ENCODE measurements around the gene GRID1.

Gene GRID1

DNA sequence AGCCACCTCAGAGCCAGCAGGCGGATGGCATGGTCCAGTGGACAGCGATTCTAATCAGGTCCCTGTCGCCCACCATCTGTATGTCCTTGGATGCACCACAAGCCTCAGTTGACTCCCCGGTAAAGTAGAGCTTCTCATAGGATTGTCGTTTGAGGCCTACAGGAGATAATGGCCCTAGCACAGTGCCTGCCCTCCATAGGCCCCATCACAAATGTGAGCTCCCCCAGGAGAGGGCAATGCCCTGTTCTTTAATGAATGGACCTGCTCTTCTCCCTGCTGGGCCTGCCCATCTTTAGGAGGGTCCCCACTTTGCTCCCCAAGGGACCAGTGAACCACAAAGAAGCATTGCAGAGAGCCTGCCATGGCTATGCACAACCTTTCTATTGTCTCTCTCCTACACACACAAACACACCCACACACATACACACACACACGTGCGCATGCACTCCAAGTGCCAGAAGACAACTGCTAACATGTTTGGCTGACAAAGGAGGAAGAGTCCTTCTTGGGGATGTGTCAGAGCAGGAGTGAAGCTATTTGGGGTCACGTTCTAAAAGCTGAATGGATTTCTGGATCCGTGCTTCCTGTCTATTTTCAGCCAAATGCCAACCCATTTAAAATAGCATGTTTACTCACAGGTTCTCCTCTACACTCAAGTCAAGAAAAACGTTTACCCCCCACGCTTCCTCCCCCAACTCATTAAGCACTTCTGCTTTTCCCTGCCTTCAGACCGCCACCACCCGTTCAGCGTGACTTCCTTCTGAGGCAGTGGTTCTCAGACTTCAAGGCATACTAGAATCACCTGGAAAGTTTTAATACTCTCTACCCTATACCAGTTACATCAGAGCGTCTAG lies 196.1 kb downstream of the GRID1 start:
- H2AFZ ChIP-seq (ENCODE audit: low read length) = no peak overlapping the region
- DNase-seq = no peak
- H3K9me2 ChIP-seq (replicated peaks; ENCODE audit: insufficient read depth, low read length) = no peaks in the 10 kb centered on the region
- no peaks in the 10 kb centered on the region for H3F3A ChIP-seq (ENCODE audit: insufficient read depth, low read length)
- H3K36me3 ChIP-seq (replicated peaks; ENCODE audit: insufficient read depth, low read length) = no peaks in the 10 kb centered on the region
- H3K4me1 ChIP-seq (ENCODE audit: low read length) = no peaks in the 10 kb centered on the region
- TF ChIP-seq EZH2 (optimal IDR thresholded peaks at IDR 0.05; ENCODE audit: low read depth, low read length) = no peak
- no peak for TF ChIP-seq EZH2phosphoT487 (IDR thresholded peaks at IDR 0.05; ENCODE audit: low read length)
- TF ChIP-seq, protein P1, sequence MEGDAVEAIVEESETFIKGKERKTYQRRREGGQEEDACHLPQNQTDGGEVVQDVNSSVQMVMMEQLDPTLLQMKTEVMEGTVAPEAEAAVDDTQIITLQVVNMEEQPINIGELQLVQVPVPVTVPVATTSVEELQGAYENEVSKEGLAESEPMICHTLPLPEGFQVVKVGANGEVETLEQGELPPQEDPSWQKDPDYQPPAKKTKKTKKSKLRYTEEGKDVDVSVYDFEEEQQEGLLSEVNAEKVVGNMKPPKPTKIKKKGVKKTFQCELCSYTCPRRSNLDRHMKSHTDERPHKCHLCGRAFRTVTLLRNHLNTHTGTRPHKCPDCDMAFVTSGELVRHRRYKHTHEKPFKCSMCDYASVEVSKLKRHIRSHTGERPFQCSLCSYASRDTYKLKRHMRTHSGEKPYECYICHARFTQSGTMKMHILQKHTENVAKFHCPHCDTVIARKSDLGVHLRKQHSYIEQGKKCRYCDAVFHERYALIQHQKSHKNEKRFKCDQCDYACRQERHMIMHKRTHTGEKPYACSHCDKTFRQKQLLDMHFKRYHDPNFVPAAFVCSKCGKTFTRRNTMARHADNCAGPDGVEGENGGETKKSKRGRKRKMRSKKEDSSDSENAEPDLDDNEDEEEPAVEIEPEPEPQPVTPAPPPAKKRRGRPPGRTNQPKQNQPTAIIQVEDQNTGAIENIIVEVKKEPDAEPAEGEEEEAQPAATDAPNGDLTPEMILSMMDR (IDR thresholded peaks at IDR 0.05; ENCODE audit: low read length) = no peak
- H4K20me1 ChIP-seq (ENCODE audit: insufficient read depth, low read length) = no peaks in the 10 kb centered on the region
- H3K4me2 ChIP-seq (ENCODE audit: low read depth, low read length) = no peak overlapping the region
- H3K9ac ChIP-seq (ENCODE audit: low read length) = no peak overlapping the region
- H3K27me3 ChIP-seq (replicated peaks; ENCODE audit: insufficient read depth, low read length) = no peaks in the 10 kb centered on the region
- no peaks in the 10 kb centered on the region for H3K79me2 ChIP-seq (ENCODE audit: low read length)
- no peak overlapping the region for H3K4me3 ChIP-seq (ENCODE audit: low read length)
- no peak overlapping the region for H3K27ac ChIP-seq (ENCODE audit: low read length)
- H3K9me3 ChIP-seq (replicated peaks; ENCODE audit: insufficient read depth, low read length) = no peaks in the 10 kb centered on the region

DNA sequence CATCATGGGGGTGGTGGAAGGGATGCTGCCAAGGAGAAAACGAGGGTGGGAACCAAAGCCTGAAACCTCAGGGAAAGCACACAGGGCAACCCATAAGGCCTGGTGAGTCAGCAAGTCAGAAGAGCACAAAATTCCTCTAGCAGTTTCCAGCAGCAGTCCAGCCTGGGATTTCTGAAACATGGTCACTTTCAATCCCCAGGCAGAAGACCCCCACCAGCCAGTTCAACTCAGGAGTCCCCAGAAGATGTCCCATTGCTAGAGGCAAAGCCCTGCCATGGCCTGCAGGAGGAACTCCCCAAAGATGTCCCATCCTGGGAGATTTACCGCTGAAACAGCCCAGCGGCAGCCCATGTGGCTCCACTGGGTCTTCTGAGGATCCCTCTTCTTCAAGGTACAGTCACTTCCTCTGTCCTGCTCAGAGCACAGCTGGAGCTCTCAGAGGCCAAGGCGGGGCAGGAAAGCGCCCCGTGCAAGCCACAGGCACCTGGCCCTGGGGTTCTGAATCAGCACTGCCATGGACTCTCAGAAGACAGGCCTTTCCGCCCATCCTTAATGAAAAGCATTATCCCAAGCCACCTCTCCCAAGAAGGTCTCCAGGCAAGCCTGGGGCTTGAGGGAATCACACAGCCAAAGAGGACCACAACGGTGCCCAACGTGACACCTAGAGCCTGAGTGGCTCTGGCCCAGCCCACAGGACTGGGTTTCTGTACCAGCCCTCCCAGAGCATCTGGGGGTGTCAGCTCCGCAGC lies 196.9 kb downstream of the GRID1 start:
- Histone ChIP-seq H4K20me1 (ENCODE audit: insufficient read depth, low read length) (no peaks in the 10 kb centered on the region), H3K4me1 (ENCODE audit: low read length) (no peaks in the 10 kb centered on the region), H3K27me3 (replicated peaks; ENCODE audit: insufficient read depth, low read length) (no peaks in the 10 kb centered on the region), H3K9me2 (replicated peaks; ENCODE audit: insufficient read depth, low read length) (no peaks in the 10 kb centered on the region), H3K36me3 (replicated peaks; ENCODE audit: insufficient read depth, low read length) (no peaks in the 10 kb centered on the region), H3K9me3 (replicated peaks; ENCODE audit: insufficient read depth, low read length) (no peaks in the 10 kb centered on the region), H3K9ac (ENCODE audit: low read length) (no peak overlapping the region), H3K4me2 (ENCODE audit: low read depth, low read length) (no peak overlapping the region), H3K4me3 (ENCODE audit: low read length) (no peak overlapping the region), H2AFZ (ENCODE audit: low read length) (no peak overlapping the region), H3K27ac (ENCODE audit: low read length) (no peak overlapping the region), H3F3A (ENCODE audit: insufficient read depth, low read length) (no peaks in the 10 kb centered on the region), H3K79me2 (ENCODE audit: low read length) (no peaks in the 10 kb centered on the region)
- TF ChIP-seq EZH2 (optimal IDR thresholded peaks at IDR 0.05; ENCODE audit: low read depth, low read length) (no peak), EZH2phosphoT487 (IDR thresholded peaks at IDR 0.05; ENCODE audit: low read length) (no peak)
- TF ChIP-seq, protein P1 (IDR thresholded peaks at IDR 0.05; ENCODE audit: low read length) = no peak
- DNase-seq = no peak

DNA sequence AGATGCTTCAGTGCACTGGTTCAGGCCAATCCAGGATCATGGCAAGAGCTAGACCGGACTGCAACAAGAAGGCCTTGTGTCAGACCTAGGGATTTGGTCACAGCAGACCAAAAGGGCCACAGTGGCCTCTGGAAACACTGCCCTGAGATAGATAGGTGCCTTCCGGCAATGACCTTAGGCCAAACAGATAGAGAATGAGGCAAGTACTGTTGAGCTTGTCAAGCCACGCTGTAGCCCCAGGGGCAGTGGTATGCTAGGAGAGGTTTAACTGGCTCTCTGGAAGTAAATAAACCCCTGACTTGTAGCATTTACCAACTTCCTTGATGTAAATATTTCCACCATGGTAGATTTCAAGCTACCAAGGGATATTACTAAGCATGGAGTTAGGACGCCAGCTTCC lies 197.5 kb downstream of the GRID1 start:
- Histone ChIP-seq H4K20me1 (ENCODE audit: insufficient read depth, low read length) (no peaks in the 10 kb centered on the region), H3K9me3 (replicated peaks; ENCODE audit: insufficient read depth, low read length) (no peaks in the 10 kb centered on the region), H3K4me3 (ENCODE audit: low read length) (no peak overlapping the region), H3K27ac (ENCODE audit: low read length) (no peak overlapping the region), H3K9ac (ENCODE audit: low read length) (no peak overlapping the region), H3F3A (ENCODE audit: insufficient read depth, low read length) (no peaks in the 10 kb centered on the region), H2AFZ (ENCODE audit: low read length) (no peak overlapping the region), H3K79me2 (ENCODE audit: low read length) (no peaks in the 10 kb centered on the region), H3K4me1 (ENCODE audit: low read length) (no peaks in the 10 kb centered on the region), H3K27me3 (replicated peaks; ENCODE audit: insufficient read depth, low read length) (no peaks in the 10 kb centered on the region), H3K36me3 (replicated peaks; ENCODE audit: insufficient read depth, low read length) (no peaks in the 10 kb centered on the region), H3K4me2 (ENCODE audit: low read depth, low read length) (no peak overlapping the region), H3K9me2 (replicated peaks; ENCODE audit: insufficient read depth, low read length) (no peaks in the 10 kb centered on the region)
- no peak for DNase-seq
- no peak for TF ChIP-seq EZH2 (optimal IDR thresholded peaks at IDR 0.05; ENCODE audit: low read depth, low read length)
- TF ChIP-seq EZH2phosphoT487 (IDR thresholded peaks at IDR 0.05; ENCODE audit: low read length) = no peak
- TF ChIP-seq, protein P1 (IDR thresholded peaks at IDR 0.05; ENCODE audit: low read length) = no peak
